Activated CD8-positive, alpha-beta T cell treated with anti-CD3 and anti-CD28 coated beads, Interleukin-2, amount 10 ng/mL, durations not matched to agents 7 days and 5 days (primary cell): Measurements from ENCODE around the gene KCNK17. TPM values are rescaled to one million over a fixed set of nuclear protein-coding genes. Genes with fewer than 3 reads are reported as not detected.

ENCODE experiments used
- ATAC-seq: fragments of 150-1000 bp; cut with Tn5 transposase; one replicate; pipeline ENCODE4 v1.10.0; 2021; ENCODE audit warnings: moderate library complexity
- CTCF ChIA-PET: fragments of 350-600 bp; sonication (Branson Sonifier 250); formaldehyde crosslinking; loops from one replicate; lab custom pipeline; 2021; ENCODE audit warnings: antibody characterized with exemption; lab: Charles Lee
- POLR2A ChIA-PET: fragments of 350-600 bp; sonication (Branson Sonifier 250); formaldehyde crosslinking; loops from one replicate; lab custom pipeline; 2021; ENCODE audit warnings: antibody characterized with exemption; lab: Charles Lee
- DNase-seq: peaks from one replicate; pipeline ENCODE4 v3.0.0-alpha.2; 2020
- H3K27ac Mint-ChIP-seq: one replicate; pipeline ENCODE4 v1.8.0; 2021; ENCODE audit warnings: mild to moderate bottlenecking, mixed read lengths
- H3K27me3 Mint-ChIP-seq: one replicate; pipeline ENCODE4 v1.8.0; 2021; ENCODE audit warnings: low read depth, mixed read lengths
- H3K36me3 Mint-ChIP-seq: one replicate; pipeline ENCODE4 v1.8.0; 2021; ENCODE audit warnings: low read depth, mixed read lengths
- H3K4me1 Mint-ChIP-seq: one replicate; pipeline ENCODE4 v1.8.0; 2021; ENCODE audit warnings: low read depth, mixed read lengths
- H3K4me3 Mint-ChIP-seq: one replicate; pipeline ENCODE4 v1.8.0; 2021; ENCODE audit warnings: mild to moderate bottlenecking, mixed read lengths
- H3K9me3 Mint-ChIP-seq: one replicate; pipeline ENCODE4 v1.8.0; 2022; ENCODE audit warnings: mixed read lengths; ENCODE audit not compliant: insufficient read depth
- total RNA-seq, 2 experiments: library from RNA; stranded (reverse); gene quantifications; one replicate each; pipeline ENCODE4 v1.2.3, GENCODE V29; 2021

Gene KCNK17
- total RNA-seq, 2 experiments from 2014 or later, result not detected

DNA sequence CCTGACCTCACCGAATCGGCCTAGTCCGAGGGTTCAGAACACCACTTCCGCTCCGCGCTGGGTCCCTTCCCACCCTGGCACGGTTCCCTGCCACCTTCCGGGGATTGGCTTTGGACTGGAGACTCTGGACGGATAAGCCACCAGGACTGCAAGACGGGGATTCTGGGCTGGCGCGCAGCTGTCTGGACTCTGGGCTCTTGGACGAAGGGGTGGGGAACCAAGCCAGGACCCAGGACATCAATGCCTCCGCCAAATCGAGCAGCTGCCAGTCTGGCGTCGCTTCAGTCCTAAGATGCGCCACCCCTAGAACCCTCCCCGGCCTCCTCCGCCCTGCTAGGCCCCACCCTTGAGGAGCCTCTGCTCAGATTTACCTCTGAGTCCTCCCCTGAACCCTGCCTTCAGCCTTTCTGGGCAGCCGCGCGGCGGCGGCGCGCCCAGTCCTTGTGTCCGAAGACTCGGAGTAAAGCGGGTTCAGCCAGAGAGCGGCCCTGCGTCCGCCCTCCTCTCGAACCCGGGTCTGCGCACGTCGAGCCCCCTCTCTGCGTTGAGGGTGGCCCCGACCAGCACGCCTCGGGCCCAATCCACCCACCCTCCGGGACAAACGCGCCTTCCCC lies 1.2 kb downstream of the KCNK17 start:
- ChIA-PET CTCF (interaction anchor here (0.6 to 1.6 kb wide), 3 partner anchors 10 to 214 kb away, joined by 3 to 5 read pairs (median 4); no protein-coding TSS in a partner anchor), POLR2A (no interaction called here)
- no peak for DNase-seq
- ATAC-seq, result peak; percentile 16
- no peak overlapping the region for H3K4me3 Mint-ChIP-seq
- no peak overlapping the region for H3K27ac Mint-ChIP-seq
- no peaks in the 10 kb centered on the region for H3K36me3 Mint-ChIP-seq
- H3K9me3 Mint-ChIP-seq, result no peaks in the 10 kb centered on the region
- peaks cover 18% of the 10 kb centered on the region for H3K4me1 Mint-ChIP-seq
- peaks cover 51% of the 10 kb centered on the region for H3K27me3 Mint-ChIP-seq

- DNase-seq (no peak), ATAC-seq (no peak)
- Mint-ChIP-seq H3K4me1 (peaks cover 18% of the 10 kb centered on the region), H3K36me3 (no peaks in the 10 kb centered on the region), H3K9me3 (no peaks in the 10 kb centered on the region), H3K4me3 (no peak overlapping the region), H3K27me3 (peaks cover 46% of the 10 kb centered on the region), H3K27ac (no peak overlapping the region)
- ChIA-PET POLR2A (no interaction called here), CTCF (interaction anchor here (0.6 to 4.8 kb wide), 23 partner anchors 8 to 438 kb away, joined by 3 to 87 read pairs (median 4); no protein-coding TSS in a partner anchor)
These were observed 3.7 kb downstream of the KCNK17 start for GRCh38 chr6:39310542-39310941.

DNA sequence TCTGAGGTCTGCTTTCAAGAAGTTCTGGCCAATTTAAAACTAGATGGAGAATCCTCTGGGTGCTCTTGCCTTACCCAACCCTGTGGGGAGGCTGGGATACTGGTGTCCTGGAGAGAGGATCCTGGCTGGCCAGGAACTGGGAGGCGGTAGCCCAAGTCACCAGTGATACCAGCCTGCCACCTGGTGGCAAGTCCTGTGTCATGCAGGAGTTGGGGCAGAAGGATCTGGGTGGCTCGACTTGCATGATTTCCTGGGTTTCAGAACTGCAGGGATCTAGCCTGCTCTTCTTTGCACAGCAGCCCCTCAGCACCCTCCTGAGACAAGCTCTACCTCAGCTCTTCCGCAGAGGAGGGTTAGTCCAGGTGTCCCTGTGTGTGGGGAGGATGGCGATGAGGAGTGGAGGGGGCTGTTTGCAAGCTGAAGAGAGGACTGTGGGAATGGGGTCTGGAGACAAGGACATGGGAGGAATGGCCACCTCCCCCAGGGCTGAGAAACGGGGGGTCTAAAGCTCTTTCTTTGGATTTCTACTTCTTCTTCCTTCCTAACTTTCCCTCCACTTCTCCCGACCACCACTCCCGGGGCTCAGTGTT lies 4.2 kb downstream of the KCNK17 start:
- no peaks in the 10 kb centered on the region for H3K36me3 Mint-ChIP-seq
- H3K27me3 Mint-ChIP-seq, result peaks cover 41% of the 10 kb centered on the region
- no peak overlapping the region for H3K4me3 Mint-ChIP-seq
- ATAC-seq (peak; percentile 72), DNase-seq (peak; percentile 70)
- no peak overlapping the region for H3K27ac Mint-ChIP-seq
- CTCF ChIA-PET, result interaction anchor here (0.6 to 4.8 kb wide), 35 partner anchors 8 to 448 kb away, joined by 3 to 87 read pairs (median 4); no protein-coding TSS in a partner anchor
- no peaks in the 10 kb centered on the region for H3K9me3 Mint-ChIP-seq
- POLR2A ChIA-PET, result no interaction called here
- H3K4me1 Mint-ChIP-seq, result peaks cover 18% of the 10 kb centered on the region

DNA sequence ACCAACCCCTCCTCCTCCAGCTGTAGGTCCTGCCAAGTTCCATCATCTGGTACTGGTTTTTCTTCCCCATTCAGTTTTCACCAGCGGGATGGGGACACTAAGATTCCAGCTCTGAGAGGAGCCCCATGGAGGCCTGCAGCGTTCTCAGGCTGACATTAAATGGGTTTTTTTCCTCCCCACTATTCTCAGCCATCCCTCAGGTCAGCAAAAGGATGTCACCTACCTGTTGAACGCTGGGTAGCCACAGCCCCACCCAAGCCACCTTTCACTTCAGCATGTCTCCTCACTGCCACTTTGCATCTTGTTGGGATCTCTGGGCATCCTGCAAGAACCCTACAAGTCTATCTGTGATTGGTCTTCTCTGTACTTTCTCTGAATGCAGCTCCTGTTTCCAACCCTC lies 6.8 kb downstream of the KCNK17 start:
- Mint-ChIP-seq H3K36me3 (no peaks in the 10 kb centered on the region), H3K27ac (no peak overlapping the region), H3K9me3 (no peaks in the 10 kb centered on the region), H3K4me3 (no peak overlapping the region), H3K4me1 (peaks cover 7% of the 10 kb centered on the region), H3K27me3 (peaks cover 25% of the 10 kb centered on the region)
- DNase-seq (no peak), ATAC-seq (no peak)
- ChIA-PET POLR2A (no interaction called here), CTCF (interaction anchor here (0.7 to 4.8 kb wide), 6 partner anchors 89 to 435 kb away, joined by 3 to 87 read pairs (median 3); no protein-coding TSS in a partner anchor)

- ATAC-seq (no peak), DNase-seq (no peak)
- Mint-ChIP-seq H3K27ac (no peak overlapping the region), H3K36me3 (no peaks in the 10 kb centered on the region), H3K9me3 (no peaks in the 10 kb centered on the region), H3K27me3 (peaks cover 11% of the 10 kb centered on the region), H3K4me1 (peaks cover 10% of the 10 kb centered on the region), H3K4me3 (no peak overlapping the region)
- CTCF ChIA-PET, result interaction anchor here (0.6 to 6.6 kb wide), 5 partner anchors 118 to 433 kb away, joined by 3 to 179 read pairs (median 3); no protein-coding TSS in a partner anchor
- POLR2A ChIA-PET, result no interaction called here
These were observed 9.3 kb downstream of the KCNK17 start for GRCh38 chr6:39304951-39305350.

DNA sequence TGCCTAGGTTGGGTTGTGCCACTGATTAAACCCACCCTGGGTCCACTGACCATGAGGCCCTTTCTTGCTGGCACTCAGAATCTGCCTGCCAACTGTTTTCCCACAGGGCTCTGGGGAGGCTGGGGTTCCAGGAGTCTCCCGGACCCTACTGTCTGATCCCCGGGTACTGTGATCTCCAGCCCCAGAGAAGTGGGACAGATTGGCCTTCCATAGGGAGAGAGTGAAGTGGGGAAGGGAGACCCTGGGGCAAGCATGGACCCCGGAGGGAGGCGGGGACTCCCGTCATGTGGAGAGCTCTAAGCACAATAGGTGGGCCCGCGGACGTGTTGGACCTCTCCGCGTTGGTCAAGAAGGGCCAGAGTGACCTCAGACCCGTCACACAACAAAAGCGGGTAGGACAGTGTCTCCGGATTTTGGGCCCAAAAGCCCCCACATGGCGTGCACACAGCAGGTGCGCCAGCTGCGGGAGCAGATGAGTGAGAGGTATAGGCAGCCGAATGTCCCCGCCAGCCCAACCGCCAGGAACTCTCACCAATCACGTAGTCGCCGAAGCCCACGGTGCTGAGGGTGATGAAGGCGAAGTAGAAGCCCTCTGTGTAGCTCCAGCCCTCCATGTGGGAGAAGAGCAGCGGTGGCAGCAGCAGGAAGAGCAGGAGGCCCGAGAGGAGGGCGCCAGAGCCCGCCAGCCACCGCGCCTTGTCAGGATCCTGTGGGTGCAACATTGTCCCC lies 10.6 kb downstream of the KCNK17 start:
- Mint-ChIP-seq H3K4me3 (no peak overlapping the region), H3K9me3 (no peaks in the 10 kb centered on the region), H3K27me3 (peaks cover 11% of the 10 kb centered on the region), H3K4me1 (peaks cover 10% of the 10 kb centered on the region), H3K27ac (no peak overlapping the region), H3K36me3 (no peaks in the 10 kb centered on the region)
- ChIA-PET POLR2A (no interaction called here), CTCF (interaction anchor here (0.7 to 6.6 kb wide), 44 partner anchors 9 to 432 kb away, joined by 3 to 179 read pairs (median 5); partner anchors contain the start of genes KCNK5 and SAYSD1)
- DNase-seq (no peak), ATAC-seq (peak; percentile 10)

DNA sequence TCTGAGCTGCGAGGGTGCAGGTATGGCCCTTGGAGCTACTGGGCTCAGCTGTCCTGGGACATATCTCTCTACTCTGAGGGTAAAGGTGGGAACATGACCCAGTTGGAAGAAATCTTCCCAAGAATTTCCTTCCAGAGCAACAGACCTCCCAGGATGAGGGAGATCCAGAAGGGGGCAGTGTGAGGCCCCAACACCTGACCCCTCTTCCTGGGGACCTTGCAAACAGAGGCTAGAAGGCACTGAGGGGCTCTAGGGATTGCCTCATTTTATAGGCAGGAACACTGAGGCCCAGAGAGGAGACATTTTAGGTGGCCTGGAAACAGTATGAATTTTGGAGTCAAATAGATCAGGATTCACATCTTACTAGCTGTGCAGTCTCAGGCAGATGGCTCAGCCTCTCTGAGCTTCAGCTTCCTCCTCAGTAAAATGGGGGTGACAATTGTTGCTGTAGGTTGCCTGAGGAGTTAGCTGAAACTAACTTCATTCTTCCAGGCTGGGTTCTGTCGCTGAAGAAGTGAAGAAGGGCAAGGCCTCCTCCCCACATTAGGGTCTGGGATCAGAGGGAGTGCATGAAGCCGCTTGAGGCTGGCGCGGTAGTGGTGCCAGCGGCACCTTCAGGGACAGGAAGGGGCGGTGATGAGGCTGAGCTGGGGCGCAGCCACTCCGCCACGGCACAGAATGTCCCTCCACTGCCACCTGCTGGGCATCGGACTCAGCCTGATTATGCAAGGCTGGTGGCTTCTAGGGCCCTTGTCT lies 11.4 kb downstream of the KCNK17 start:
- H3K36me3 Mint-ChIP-seq, result no peaks in the 10 kb centered on the region
- peaks cover 10% of the 10 kb centered on the region for H3K27me3 Mint-ChIP-seq
- peaks cover 10% of the 10 kb centered on the region for H3K4me1 Mint-ChIP-seq
- H3K9me3 Mint-ChIP-seq, result no peaks in the 10 kb centered on the region
- ChIA-PET POLR2A (interaction anchor here (1.0 kb wide), 1 partner anchor 29 kb away, joined by 3 read pairs; no protein-coding TSS in a partner anchor), CTCF (interaction anchor here (0.7 to 6.6 kb wide), 52 partner anchors 8 to 430 kb away, joined by 3 to 179 read pairs (median 4); partner anchors contain the start of genes KCNK5 and SAYSD1)
- peak overlapping the region; percentile 70 for H3K27ac Mint-ChIP-seq
- H3K4me3 Mint-ChIP-seq, result peak overlapping the region; percentile 46
- DNase-seq (peak; percentile 93), ATAC-seq (peak; percentile 99)

- peaks cover 10% of the 10 kb centered on the region for H3K4me1 Mint-ChIP-seq
- peaks cover 4% of the 10 kb centered on the region for H3K27me3 Mint-ChIP-seq
- H3K36me3 Mint-ChIP-seq, result no peaks in the 10 kb centered on the region
- DNase-seq (no peak), ATAC-seq (no peak)
- no peaks in the 10 kb centered on the region for H3K9me3 Mint-ChIP-seq
- H3K27ac Mint-ChIP-seq, result no peak overlapping the region
- POLR2A ChIA-PET, result interaction anchor here (1.0 kb wide), 1 partner anchor 28 kb away, joined by 3 read pairs; no protein-coding TSS in a partner anchor
- H3K4me3 Mint-ChIP-seq, result no peak overlapping the region
- CTCF ChIA-PET, result interaction anchor here (1.0 to 6.6 kb wide), 22 partner anchors 9 to 429 kb away, joined by 3 to 179 read pairs (median 8); partner anchors contain the start of genes KCNK5 and SAYSD1
These were observed 12.2 kb downstream of the KCNK17 start for GRCh38 chr6:39302011-39302410.

DNA sequence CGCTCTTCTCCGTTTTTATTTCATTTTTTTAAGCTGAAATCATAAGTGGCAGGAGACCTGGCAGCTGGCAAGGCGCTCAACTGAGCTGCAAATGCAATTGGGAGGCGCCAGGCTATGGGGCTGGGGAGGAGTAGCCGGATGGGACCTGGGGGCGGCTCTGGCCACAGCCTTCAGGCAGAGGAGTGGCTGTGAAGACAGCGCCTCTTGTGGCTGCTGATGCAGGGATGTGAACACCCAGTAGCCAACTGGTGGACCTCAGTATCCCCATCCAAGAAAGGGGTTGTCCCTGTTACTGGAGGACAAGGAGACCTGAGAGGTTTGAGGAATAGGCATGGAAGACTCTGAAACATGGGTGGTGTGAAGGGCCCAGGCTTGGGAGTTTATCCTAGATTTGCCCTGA lies 12.6 kb downstream of the KCNK17 start:
- DNase-seq (no peak), ATAC-seq (no peak)
- no peaks in the 10 kb centered on the region for H3K9me3 Mint-ChIP-seq
- H3K27ac Mint-ChIP-seq, result no peak overlapping the region
- CTCF ChIA-PET, result interaction anchor here (1.1 to 6.6 kb wide), 7 partner anchors 85 to 429 kb away, joined by 3 to 179 read pairs (median 24); partner anchors contain the start of gene SAYSD1
- H3K4me3 Mint-ChIP-seq, result no peak overlapping the region
- peaks cover 10% of the 10 kb centered on the region for H3K4me1 Mint-ChIP-seq
- POLR2A ChIA-PET, result no interaction called here
- peaks cover 3% of the 10 kb centered on the region for H3K27me3 Mint-ChIP-seq
- no peaks in the 10 kb centered on the region for H3K36me3 Mint-ChIP-seq

DNA sequence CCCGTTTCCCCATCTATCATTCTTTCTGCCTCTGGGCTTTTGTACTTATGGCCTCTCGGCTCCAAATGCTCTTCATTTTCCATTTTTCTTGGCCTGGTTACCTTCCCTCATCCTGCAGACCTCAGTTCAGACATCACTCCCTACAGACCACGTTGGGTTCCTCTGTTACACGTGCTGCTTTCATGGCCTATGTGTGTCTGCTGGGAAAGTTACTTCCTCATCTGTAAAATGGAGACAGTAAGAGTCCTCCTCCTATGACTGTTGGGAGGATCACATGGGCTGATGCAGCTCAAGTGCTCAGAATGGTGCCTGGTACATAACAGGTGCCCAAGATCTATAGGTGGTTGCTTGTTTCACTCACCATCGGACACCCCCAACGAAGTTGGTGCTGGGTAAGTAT lies 13.5 kb downstream of the KCNK17 start:
- ChIA-PET CTCF (interaction anchor here (1.1 to 6.6 kb wide), 4 partner anchors 109 to 428 kb away, joined by 3 to 179 read pairs (median 33); no protein-coding TSS in a partner anchor), POLR2A (no interaction called here)
- DNase-seq (no peak), ATAC-seq (no peak)
- H3K27ac Mint-ChIP-seq, result no peak overlapping the region
- no peaks in the 10 kb centered on the region for H3K9me3 Mint-ChIP-seq
- peaks cover 10% of the 10 kb centered on the region for H3K4me1 Mint-ChIP-seq
- H3K4me3 Mint-ChIP-seq, result no peak overlapping the region
- H3K36me3 Mint-ChIP-seq, result no peaks in the 10 kb centered on the region
- H3K27me3 Mint-ChIP-seq, result no peaks in the 10 kb centered on the region

GRCh38 chr6:39298061-39298460 lies 16.2 kb downstream of the KCNK17 start:
- ChIA-PET CTCF (no interaction called here), POLR2A (no interaction called here)
- Mint-ChIP-seq H3K27me3 (no peaks in the 10 kb centered on the region), H3K4me3 (no peak overlapping the region), H3K27ac (no peak overlapping the region), H3K9me3 (no peaks in the 10 kb centered on the region), H3K4me1 (peaks cover 9% of the 10 kb centered on the region), H3K36me3 (no peaks in the 10 kb centered on the region)
- ATAC-seq, result no peak
- DNase-seq, result no peak
